Measurements from ENCODE around the gene DOCK8.

Gene DOCK8

GRCh38 chr9:270657-271237, 56.1 kb downstream of the DOCK8 start:
- DNase-seq, result no peak

GRCh38 chr9:272251-273213, 57.9 kb downstream of the DOCK8 start:
- no peak for DNase-seq

- DNase-seq, result no peak
Observed at GRCh38 chr9:274406-274805, 59.7 kb downstream of the DOCK8 start.

- DNase-seq, result no peak
Observed at GRCh38 chr9:277601-278295, 63.1 kb downstream of the DOCK8 start.

GRCh38 chr9:278651-279050, 64.0 kb downstream of the DOCK8 start:
- no peak for DNase-seq

- DNase-seq, result no peak
Observed at GRCh38 chr9:279674-280073, 65.0 kb downstream of the DOCK8 start.

- DNase-seq, result no peak
Observed at GRCh38 chr9:281741-282645, 67.3 kb downstream of the DOCK8 start.

GRCh38 chr9:286071-286740, 71.5 kb downstream of the DOCK8 start:
- DNase-seq, result no peak

DNA sequence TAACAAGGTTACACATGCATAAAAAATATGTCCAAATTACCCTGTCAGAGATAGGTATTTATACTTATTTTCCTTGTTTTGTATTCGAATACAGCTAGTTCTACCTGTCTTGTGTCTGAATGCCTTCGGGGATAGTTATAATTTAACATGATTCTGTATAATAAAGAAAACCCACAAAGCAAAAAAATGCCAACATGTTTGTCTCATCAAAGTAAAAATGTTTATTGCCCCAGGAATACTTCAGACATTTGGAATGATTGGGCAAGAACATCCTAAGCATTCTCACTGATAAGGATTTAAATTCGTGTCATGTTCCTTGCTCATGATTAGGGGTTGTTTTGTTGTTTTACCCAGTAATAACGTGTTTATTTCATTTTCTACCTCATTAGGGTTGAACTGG, 74.5 kb downstream of the DOCK8 start:
- no peak for DNase-seq

DNA sequence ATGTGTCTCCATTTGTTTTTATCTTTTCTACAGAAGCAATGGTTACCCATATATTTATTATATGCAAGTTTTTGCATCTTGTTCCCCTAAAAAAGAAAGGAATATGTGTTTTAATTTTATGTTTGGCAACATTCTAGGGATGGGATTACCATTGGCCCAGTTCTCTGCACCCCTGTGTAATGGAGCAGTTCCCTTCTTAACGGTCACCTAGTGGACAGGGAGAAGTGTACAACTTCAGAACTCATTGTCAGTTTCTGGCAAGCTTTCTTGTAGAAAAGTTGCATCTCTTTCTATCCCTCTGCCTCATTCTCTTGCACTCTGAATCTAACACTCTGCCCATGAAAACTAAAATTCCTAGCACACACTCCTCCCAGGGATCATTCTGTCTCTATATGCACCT, 78.2 kb downstream of the DOCK8 start:
- DNase-seq, result no peak

DNA sequence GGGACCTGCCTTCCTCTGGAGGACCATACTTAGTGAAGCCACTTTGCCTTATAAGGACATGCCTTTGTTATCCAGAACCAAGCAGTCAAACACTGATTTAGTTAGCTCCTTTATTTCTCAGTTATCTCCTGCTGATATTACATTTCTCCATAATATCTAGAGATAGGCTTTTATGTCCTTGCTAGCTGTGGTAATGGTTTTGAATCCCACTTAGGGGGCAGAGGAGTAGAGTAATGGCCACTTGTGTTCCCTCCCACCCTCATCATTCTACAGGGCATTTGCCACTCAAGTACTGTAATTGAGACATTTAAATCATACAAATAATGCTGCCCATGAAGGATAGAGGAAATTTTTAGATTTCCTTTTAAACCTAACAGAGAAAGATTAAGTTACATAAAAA, 80.9 kb downstream of the DOCK8 start:
- no peak for DNase-seq

DNA sequence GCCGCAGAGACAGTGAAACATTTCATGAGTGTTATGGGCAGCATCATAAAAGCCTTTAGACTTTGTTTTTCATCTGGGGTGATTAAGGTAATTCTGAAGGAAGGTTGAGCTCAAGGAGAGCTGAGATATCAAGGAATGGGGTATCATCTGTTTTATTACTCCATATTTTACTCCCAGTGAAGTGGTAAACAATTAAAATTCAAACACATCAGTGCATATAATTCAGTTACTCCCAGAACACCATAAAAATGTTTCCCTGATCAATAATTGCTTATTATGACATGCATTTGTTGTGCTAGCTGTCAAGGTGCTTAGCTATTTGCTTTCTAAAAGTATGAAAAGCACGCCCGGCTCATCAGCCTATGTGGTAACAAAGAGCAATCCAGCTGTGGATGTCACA, 81.7 kb downstream of the DOCK8 start:
- DNase-seq, result no peak

DNA sequence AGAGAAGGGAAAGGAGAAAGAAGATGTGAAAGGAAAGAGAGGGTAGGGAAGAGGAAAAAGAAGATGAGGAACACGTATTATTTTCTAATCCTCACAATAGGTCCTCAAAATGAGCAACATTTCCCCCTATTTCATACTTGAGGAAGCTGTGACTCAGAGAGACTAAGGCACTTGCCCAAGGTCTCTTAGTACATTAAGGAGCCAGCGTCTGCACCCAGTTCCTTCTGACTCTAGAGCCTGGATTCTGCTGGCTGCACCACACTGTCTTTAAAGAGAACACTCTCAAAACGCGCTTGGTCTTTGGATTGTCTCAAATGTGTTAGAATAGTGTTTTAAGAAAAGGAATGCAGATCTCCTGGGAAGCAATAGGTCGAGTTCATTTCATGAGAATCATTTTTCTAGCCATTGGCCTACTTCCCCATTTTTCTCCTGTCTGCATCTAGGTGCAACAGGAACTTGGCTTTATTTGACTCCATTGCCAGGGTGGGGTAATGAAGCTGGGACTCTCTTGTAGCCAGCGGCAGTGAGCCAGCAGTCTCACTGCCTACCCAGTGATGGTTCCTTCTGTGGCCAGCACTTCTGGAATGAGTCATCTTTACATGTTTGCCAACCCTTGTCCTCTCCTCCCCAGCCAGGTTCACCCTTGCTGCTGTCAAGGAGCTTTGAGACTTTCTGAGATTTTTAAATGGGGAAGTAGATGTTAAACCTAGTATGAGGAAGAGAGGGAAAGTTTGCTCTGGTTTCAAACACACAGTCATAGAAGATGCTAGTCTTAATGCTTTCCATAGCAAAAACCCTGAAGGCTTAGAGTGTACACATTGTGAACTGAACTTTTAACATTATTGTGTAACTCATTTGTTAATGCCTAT, 82.7 kb downstream of the DOCK8 start:
- DNase-seq, result no peak

GRCh38 chr9:303502-303901, 88.8 kb downstream of the DOCK8 start:
- DNase-seq, result no peak

GRCh38 chr9:304106-304505, 89.4 kb downstream of the DOCK8 start:
- no peak for DNase-seq

DNA sequence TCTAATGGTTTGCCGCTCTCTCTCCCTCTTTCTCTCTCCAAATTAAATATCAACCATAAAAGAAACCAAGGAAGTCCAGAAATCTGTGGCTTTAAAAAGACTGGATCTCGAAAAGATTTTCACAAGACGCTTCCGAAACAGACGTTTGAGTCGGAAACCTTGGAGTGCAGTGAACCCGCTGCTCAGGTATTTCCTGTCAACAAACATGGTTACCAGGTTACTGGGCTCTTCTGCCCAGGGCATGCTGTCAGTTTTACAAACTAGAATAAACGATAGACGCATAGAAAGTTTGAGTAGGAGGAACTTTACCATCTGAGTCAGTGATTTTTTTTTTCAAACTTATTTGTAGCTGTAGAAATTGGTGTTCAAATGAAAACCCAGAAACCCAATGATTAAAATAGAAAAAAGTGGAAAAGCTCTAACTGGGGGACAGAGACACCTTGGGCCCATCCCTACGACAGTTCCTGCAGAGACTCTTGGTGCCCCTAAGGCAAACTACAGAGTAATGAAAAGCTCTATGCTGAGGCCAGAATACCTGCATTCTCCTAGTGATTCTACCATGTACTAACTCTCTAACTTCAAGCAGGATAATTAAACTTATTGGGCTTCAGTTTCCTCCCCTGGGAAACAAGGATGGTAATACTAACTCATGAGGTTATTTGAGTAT, 90.0 kb downstream of the DOCK8 start:
- DNase-seq, result no peak

GRCh38 chr9:306907-307306, 92.2 kb downstream of the DOCK8 start:
- DNase-seq, result no peak

DNA sequence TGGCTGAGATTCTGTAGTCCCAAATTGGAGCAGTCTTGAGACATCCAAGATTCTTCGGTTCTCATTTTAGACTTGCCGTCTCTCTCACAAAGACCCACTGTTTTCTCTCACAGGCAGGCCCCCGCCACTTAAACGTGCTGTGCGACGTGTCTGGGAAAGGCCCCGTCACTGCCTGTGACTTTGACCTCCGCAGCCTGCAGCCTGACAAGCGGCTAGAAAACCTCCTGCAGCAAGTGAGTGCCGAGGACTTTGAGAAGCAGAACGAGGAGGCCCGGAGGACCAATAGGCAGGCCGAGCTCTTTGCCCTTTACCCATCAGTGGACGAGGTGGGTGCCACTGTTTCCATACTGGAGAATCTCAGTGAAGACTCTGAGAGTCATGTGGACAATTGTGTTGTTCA, 97.2 kb downstream of the DOCK8 start:
- DNase-seq, result no peak

DNA sequence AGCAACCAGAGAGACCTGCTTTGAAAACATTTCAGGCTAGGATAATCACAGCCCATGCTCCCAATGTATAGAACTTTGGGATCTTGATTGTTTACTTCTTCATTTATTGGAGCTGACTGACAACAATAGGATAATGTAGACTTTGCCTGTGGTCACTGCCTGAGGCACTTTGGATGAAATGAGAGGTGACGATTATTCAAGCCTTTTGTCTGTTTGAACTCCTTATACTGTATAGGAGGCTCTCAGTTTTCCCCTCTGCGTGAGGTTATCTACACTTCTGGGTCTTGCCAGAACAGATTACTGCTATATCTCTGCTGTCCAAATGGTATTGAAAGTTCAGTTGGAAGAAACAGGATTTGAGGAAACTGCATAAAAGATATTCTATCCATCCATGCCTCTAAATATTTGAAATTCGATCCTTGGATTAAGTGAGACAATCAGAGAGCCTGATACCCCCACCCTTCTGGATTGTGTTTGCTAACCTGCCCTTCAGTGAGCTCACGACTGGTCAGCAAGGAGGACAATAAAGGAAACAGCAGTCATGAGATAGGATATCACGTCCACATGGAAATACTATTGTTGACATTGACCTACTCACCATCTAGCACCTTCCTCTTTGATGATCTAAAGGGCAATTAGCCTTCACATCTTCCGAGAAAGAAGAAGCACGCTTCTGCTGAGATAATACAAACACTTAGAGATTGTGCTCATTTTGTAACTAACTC, 98.1 kb downstream of the DOCK8 start:
- no peak for DNase-seq

Measured in HCEC 1CT (cell line).